NCI-H2029 treated with DMSO at 0.1 percent for 48 hours (cell line): ENCODE results near the gene SLC39A13.

Source experiments
- DNase-seq: peaks from one replicate; lab custom pipeline; 2025; lab: John Stamatoyannopoulos, UW

Gene SLC39A13

GRCh38 chr11:47453365-47453764 lies 45.0 kb downstream of the SLC39A13 start:
- DNase-seq = no peak

GRCh38 chr11:47454258-47454671 lies 45.9 kb downstream of the SLC39A13 start:
- DNase-seq = peak; percentile 80

GRCh38 chr11:47460571-47461235 lies 52.3 kb downstream of the SLC39A13 start:
- DNase-seq = no peak

GRCh38 chr11:47461876-47462275 lies 53.5 kb downstream of the SLC39A13 start:
- no peak for DNase-seq

- DNase-seq = no peak
These were observed 56.1 kb downstream of the SLC39A13 start for GRCh38 chr11:47464483-47464882.
